HG03558 (cell line): ENCODE results near the gene RNF183.

Experiments used
- ATAC-seq: cut with Tn5 transposase; IDR thresholded peaks from one replicate; pipeline ENCODE4 v1.9.1; 2021; ENCODE audit warnings: moderate number of reproducible peaks; ENCODE audit not compliant: unreplicated experiment; ENCODE audit errors: extremely low read depth

The RNF183 gene

GRCh38 chr9:113302792-113303418, at the start of gene RNF183:
Gene RNF183 (minus strand): TSS chr9:113303376. CDS start chr9:113298184, 5,192 bp downstream.
- no peak for ATAC-seq

DNA sequence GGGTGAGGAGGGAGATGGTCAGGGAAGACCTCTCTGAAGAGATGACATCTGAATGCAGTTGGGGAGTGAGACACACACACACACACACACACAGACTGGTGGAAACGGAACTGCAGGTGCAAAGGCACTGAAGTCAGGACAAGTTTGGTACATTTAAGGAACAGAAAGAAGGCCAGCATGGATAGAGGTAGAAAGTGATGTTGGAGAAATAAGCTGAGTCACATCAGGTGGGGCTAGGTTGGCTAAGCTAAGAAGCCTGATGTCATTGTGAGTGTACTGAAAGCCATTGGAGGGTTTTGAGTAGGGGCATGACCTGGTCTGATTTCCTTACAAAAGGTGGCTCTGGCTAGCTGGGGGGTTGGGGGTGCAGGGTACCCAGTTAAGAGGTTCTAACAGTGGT, 49.2 kb upstream of the RNF183 start:
- no peak for ATAC-seq

DNA sequence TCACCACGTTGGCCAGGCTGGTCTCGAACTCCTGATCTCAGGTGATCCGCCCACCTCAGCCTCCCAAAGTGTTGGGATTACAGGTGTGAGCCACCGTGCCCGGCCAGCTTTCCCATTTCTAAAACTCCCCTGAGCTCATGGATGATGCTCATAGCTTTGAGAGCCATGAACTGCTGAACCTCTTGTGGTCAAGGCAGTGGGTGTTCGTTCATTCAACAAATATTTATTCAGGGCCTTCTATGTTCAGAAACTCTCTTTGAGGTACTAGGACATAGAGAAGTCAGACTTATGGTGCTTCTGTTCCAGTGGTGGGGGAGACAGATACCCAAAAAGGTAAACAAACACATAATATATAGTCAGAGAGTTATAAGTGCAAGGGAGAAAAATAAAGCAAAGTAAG, 48.8 kb upstream of the RNF183 start:
- no peak for ATAC-seq

DNA sequence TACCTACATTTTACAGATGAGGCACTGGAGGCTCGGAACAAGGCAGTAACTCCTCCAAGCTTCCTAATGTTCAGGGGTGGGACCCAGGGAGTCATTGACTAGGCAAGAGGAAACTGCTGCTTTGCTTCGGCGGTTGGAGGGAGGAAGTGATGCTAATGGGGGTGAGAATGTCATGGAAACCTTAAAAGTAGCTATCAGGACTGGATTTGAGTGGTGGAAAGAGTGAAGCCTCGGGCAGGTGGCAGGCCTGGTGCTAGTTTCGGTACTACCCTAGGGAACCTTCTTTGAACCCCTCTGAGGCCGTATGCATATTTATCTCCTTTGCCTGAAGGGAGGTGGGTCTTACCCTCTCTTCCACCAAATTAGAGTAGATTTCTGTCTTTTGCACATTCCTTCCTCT, 47.8 kb upstream of the RNF183 start:
- no peak for ATAC-seq

- ATAC-seq, result no peak
Measured at GRCh38 chr9:113350107-113350661, 47.0 kb upstream of the RNF183 start.

GRCh38 chr9:113349445-113350094, 46.4 kb upstream of the RNF183 start, which contains the start of gene BSPRY:
Gene BSPRY (plus strand): TSS chr9:113349541. CDS start chr9:113349580, 39 bp downstream.
- no peak for ATAC-seq

- ATAC-seq, result no peak
Measured at GRCh38 chr9:113349066-113349444, 45.9 kb upstream of the RNF183 start.

GRCh38 chr9:113348437-113348836, 45.3 kb upstream of the RNF183 start:
- no peak for ATAC-seq

GRCh38 chr9:113345671-113346070, 42.5 kb upstream of the RNF183 start:
- no peak for ATAC-seq

DNA sequence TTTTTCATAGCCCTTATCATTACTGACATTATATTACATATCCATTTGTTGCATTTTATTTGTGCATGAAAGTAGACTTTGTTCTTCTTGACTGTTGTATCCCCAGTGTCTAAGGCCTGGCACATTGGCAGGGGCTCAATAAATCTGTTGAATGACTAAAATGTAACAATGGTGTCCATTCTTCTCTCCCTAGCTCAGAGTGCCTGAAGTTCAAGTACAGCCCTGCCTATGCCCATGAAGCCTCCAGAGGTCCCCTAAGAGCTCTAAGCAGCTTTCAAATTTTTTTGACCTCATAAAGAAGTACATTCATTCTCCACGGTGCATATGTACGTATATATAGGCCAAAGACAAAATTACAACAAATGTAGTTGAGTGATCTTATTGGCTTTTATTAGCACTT, 42.0 kb upstream of the RNF183 start:
- ATAC-seq, result no peak

- no peak for ATAC-seq
Measured at GRCh38 chr9:113343732-113344231, 40.6 kb upstream of the RNF183 start.

DNA sequence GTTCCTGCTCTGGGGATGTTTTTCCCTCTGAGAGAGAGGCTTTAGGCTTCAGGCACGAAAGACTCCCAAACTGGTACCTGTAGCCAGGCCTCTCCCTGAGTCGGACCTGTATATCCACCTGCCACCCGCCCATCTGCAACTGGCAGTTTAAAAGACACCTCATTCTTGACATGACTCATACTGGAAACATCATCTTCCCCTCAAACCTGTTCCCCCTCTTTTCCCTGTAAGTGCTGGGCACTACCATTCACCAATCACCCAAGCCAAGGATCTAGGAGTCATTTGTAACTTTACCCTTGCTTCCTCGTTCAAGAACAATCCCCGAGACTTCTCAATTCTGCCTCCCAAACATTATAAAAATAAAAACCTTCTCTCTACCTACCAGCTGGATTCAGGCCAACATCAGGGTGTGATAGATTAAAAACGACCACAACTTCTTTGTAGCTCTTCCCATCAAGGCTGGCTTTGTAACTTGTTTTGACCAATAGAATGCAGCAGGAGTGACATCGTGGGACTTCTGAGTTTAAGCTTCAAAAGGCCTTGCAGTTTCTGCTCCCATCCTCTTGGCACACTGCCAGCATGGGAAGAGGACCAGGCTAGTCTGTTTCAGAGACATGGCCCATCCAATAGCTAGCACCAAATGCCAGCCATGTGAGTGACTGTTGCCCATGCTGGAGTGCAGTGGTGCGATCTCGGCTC, 38.7 kb upstream of the RNF183 start:
- no peak for ATAC-seq

- ATAC-seq, result peak; percentile 98
Measured at GRCh38 chr9:113340011-113340699, 37.0 kb upstream of the RNF183 start, which contains the start of gene WDR31. Gene WDR31 (minus strand): TSS chr9:113340275. CDS start chr9:113332022, 8,253 bp downstream.

GRCh38 chr9:113337714-113338113, 34.5 kb upstream of the RNF183 start:
- no peak for ATAC-seq

GRCh38 chr9:113331780-113332179, 28.6 kb upstream of the RNF183 start:
- no peak for ATAC-seq

DNA sequence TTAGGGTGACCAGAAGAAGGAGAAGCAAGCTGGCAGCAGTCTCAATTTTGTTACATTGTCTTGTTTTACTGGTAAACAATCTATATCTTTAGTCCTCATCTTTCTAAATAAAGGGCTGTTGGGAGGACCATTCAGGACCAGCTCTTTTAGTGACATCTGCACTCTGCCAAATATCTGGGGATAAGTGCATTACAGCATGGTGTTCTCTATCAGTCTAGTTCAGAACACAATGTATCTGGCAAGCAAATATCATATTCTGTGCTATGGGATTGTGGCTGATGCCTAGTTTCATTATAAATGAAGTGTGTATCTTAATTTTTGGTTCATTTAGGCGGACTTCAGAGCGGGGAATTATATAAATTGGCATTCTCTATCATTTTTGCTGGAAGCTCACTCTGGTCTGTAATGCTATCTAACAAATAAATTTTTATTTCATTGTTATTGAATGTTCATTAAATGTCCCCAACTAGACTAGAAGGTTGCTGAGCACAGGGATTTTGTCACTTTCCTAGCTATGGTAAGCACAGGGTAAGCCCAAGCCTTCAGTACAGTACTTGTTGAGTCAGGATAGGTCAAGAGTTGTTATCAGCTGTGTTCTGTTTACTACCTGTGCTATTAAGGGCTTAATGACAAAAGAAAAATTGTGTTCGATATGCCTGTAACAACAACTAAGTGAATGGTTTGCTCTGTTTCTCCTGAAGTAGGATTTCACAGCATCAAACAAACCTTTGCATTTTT, 25.0 kb upstream of the RNF183 start:
- no peak for ATAC-seq

- no peak for ATAC-seq
Measured at GRCh38 chr9:113326230-113326629, 23.1 kb upstream of the RNF183 start.

DNA sequence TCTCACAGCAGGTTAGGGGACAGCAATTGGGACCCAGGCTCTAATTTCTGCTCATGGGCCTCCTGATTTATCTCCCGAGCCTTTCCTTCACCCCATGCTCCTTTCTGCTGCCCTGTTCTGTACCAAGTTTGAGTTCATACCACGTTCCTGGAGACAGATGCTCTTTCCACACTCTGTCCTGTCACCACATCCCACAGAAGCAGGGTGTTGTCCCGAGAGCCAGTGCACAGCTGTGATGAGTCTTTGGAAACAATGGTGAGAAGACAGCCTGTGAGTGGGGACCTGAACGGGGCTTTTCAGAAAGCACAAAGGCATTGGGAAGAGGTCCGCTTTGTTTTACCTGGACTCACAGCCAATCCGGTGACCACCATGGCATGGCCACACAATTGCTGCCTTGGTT, 19.5 kb upstream of the RNF183 start:
- no peak for ATAC-seq

DNA sequence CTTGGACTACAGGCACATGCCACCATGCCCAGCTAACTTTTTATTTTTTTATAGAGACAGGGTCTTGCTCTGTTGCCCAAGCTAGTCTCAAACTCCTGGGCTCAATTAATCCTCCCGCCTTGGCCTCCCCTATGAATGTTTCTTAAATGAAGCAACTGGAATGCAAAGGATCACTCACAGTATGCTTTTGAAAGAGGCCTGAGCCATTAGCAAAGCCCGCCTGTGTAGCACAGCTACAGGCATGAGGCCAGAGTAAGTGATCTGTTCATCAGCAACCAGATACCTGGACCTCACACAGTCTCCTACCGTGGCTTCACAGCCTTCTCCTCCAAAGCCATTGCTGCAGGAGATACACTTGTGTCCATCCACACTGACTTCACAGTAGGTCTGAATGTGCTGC, 16.9 kb upstream of the RNF183 start:
- ATAC-seq, result no peak

DNA sequence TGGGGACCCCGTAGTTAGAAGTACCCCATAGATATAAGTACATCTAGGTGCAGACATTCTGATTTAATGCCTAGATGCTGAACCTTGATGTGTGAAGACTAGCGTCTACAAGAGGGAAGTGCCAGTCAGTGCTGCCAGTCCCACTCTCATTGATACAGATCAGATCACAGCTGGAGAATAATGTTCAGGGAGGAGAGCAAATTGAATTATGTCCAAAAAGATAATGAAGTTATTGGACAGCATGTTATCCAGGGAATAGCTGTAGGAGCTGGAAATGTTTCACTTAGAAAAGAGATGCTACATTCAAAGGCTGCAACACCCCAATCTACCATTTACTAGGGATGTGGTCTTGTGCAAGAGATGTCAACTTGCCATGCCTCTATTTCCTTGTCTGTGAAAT, 15.9 kb upstream of the RNF183 start:
- ATAC-seq, result no peak
